HCT116 (cell line): ENCODE data around the gene PRXL2A. TPM values are rescaled to one million over a fixed set of nuclear protein-coding genes. Genes with fewer than 3 reads are reported as not detected.

Experiments used
- ATAC-seq: fragments of 200-7000 bp; cut with Tn5 transposase; 2 replicates; pipeline ENCODE4 v1.9.1; 2020; ENCODE audit warnings: mild to moderate bottlenecking, moderate library complexity
- Bru-seq: library from RNA; stranded (reverse); fragments of 400-500 nt; gene quantifications from one replicate; lab custom pipeline; 2021; lab: Mats Ljungman, UMichigan
- BruChase-seq, 2 experiments: library from RNA; stranded (reverse); fragments of 400-500 nt; gene quantifications; one replicate each; lab custom pipeline; 2021; lab: Mats Ljungman, UMichigan
- BruUV-seq: library from RNA; stranded (reverse); fragments of 400-500 nt; replicated peaks from 2 replicates; lab custom pipeline; 2021; lab: Mats Ljungman, UMichigan
- CTCF ChIA-PET: fragments of 300-600 bp; sonication (Branson Sonifier 250); formaldehyde crosslinking; loops from one replicate; lab custom pipeline; 2021; ENCODE audit warnings: antibody characterized with exemption; lab: Charles Lee
- POLR2A ChIA-PET: fragments of 300-600, 350-600 bp; sonication (Branson Sonifier 250); formaldehyde crosslinking; loops from one replicate; lab custom pipeline; 2021; ENCODE audit warnings: antibody characterized with exemption; lab: Charles Lee
- RAD21 ChIA-PET, 2 experiments: fragments of 300-600 bp; sonication (Branson Sonifier 250); formaldehyde crosslinking; loops; one replicate each; lab custom pipeline; 2023; ENCODE audit warnings: low total read pairs in 2 of 2; ENCODE audit not compliant: uncharacterized antibody in 2 of 2, unreplicated experiment in 2 of 2, low non-redundant PET in 1 of 2; lab: Charles Lee
- DNase-seq: peaks from one replicate; pipeline ENCODE4 v3.0.0-alpha.2; 2010; ENCODE audit warnings: low read depth, low spot score
- H2AFZ ChIP-seq: fragments of 200-600 bp; shearing (Covaris generic), sonication (generic); 2 replicates; pipeline ENCODE4 v1.6.1; 2017; ENCODE audit warnings: low read depth, mixed run types, mixed read lengths, antibody characterized with exemption, low read length; ENCODE audit not compliant: poor library complexity, severe bottlenecking
- H3K27ac ChIP-seq: 2 replicates; pipeline ENCODE4 v1.5.1; 2012; ENCODE audit warnings: low read depth, low read length
- H3K27me3 ChIP-seq: fragments of 200-600 bp; sonication (generic); 2 replicates; pipeline ENCODE4 v1.6.1; 2016; ENCODE audit warnings: mixed run types, low read length, mixed read lengths; ENCODE audit not compliant: insufficient read depth
- H3K36me3 ChIP-seq, 2 experiments: fragments of 200-500 bp in 1 of 2; fragments of 200-600 bp in 1 of 2; sonication (Bioruptor generic) in 1 of 2; sonication (generic) in 1 of 2; 2 replicates each; pipeline versions ENCODE4 v1.5.1 to v1.6.1; 2014 to 2016; ENCODE audit warnings: low read length in 2 of 2, inconsistent platforms in 1 of 2, mixed read lengths in 1 of 2, mixed run types in 1 of 2; ENCODE audit not compliant: insufficient read depth in 2 of 2, control insufficient read depth in 1 of 2
- H3K4me1 ChIP-seq, 2 experiments: fragments of 200-600 bp in 1 of 2; sonication (generic) in 1 of 2; 2 replicates each; pipeline versions ENCODE4 v1.5.1 to v1.6.1; 2012 to 2017; ENCODE audit warnings: low read length in 2 of 2, inconsistent platforms in 1 of 2, mild to moderate bottlenecking in 1 of 2, mixed read lengths in 1 of 2, mixed run types in 1 of 2, moderate library complexity in 1 of 2; ENCODE audit not compliant: insufficient read depth in 2 of 2, control insufficient read depth in 1 of 2
- H3K4me2 ChIP-seq: fragments of 200-600 bp; sonication (generic); 2 replicates; pipeline ENCODE4 v1.6.1; 2017; ENCODE audit warnings: mixed run types, low read length, mixed read lengths
- H3K4me3 ChIP-seq, 2 experiments: fragments of 200-600 bp in 1 of 2; sonication (generic) in 1 of 2; replicated peaks in 1 of 2; 2 replicates each; pipeline ENCODE4 v1.5.1; 2011 to 2016; ENCODE audit warnings: low read length in 2 of 2, control low read depth in 1 of 2, low read depth in 1 of 2, mild to moderate bottlenecking in 1 of 2, mixed read lengths in 1 of 2, mixed run types in 1 of 2
- H3K79me2 ChIP-seq: fragments of 200-600 bp; sonication (generic); 2 replicates; pipeline ENCODE4 v1.6.1; 2017; ENCODE audit warnings: mild to moderate bottlenecking, mixed run types, low read length, moderate library complexity, mixed read lengths; ENCODE audit not compliant: insufficient read depth
- H3K9ac ChIP-seq: fragments of 200-600 bp; sonication (generic); 2 replicates; pipeline ENCODE4 v1.6.1; 2016; ENCODE audit warnings: low read length, mixed read lengths
- H3K9me2 ChIP-seq: fragments of 200-600 bp; sonication (generic), shearing (Covaris generic); 2 replicates; pipeline ENCODE4 v1.6.1; 2017; ENCODE audit warnings: mixed run types, mild to moderate bottlenecking, moderate library complexity; ENCODE audit not compliant: insufficient read depth
- H3K9me3 ChIP-seq, 2 experiments: fragments of 200-500 bp in 1 of 2; fragments of 200-600 bp in 1 of 2; sonication (Bioruptor generic) in 1 of 2; sonication (generic) in 1 of 2; 2 replicates each; pipeline ENCODE4 v1.6.1; 2014 to 2017; ENCODE audit warnings: low read length in 2 of 2, mixed read lengths in 2 of 2, inconsistent platforms in 1 of 2, low read depth in 1 of 2, mild to moderate bottlenecking in 1 of 2, mixed run types in 1 of 2, moderate library complexity in 1 of 2; ENCODE audit not compliant: control insufficient read depth in 1 of 2, insufficient read depth in 1 of 2
- H4K20me1 ChIP-seq: fragments of 200-600 bp; sonication (generic), shearing (Covaris generic); 2 replicates; pipeline ENCODE4 v1.6.1; 2017; ENCODE audit warnings: mixed run types, mild to moderate bottlenecking, moderate library complexity; ENCODE audit not compliant: insufficient read depth
- ATF3 ChIP-seq: IDR thresholded peaks from 2 replicates; pipeline ENCODE4 v1.6.1; 2012
- CEBPB ChIP-seq: IDR thresholded peaks from 2 replicates; pipeline ENCODE4 v1.6.1; 2012; ENCODE audit warnings: low read depth
- CTCF ChIP-seq, 3 experiments: fragments of 200-600 bp in 1 of 3; sonication (generic) in 1 of 3; IDR thresholded peaks in 2 of 3; conservative IDR thresholded peaks in 1 of 3; 2 replicates each; pipeline ENCODE4 v1.5.1; 2012 to 2017; ENCODE audit warnings: low read depth in 2 of 3, low read length in 2 of 3, antibody characterized with exemption in 1 of 3, borderline replicate concordance in 1 of 3, control low read depth in 1 of 3, mild to moderate bottlenecking in 1 of 3, mixed read lengths in 1 of 3, mixed run types in 1 of 3, moderate library complexity in 1 of 3; ENCODE audit not compliant: insufficient read depth in 1 of 3
- EGR1 ChIP-seq: IDR thresholded peaks from 2 replicates; pipeline ENCODE4 v1.6.1; 2012; ENCODE audit warnings: low read depth
- EZH2 ChIP-seq: fragments of 200-600 bp; sonication (generic); IDR thresholded peaks from 2 replicates; pipeline ENCODE4 v1.6.1; 2017; ENCODE audit warnings: antibody characterized with exemption, mixed run types
- FOSL1 ChIP-seq: IDR thresholded peaks from 2 replicates; pipeline ENCODE4 v1.6.1; 2012; ENCODE audit warnings: low read depth
- JUND ChIP-seq: IDR thresholded peaks from 2 replicates; pipeline ENCODE4 v1.6.1; 2012
- MAX ChIP-seq: IDR thresholded peaks from 2 replicates; pipeline ENCODE4 v1.6.1; 2012
- POLR2A ChIP-seq: IDR thresholded peaks from 2 replicates; pipeline ENCODE4 v1.7.0; 2011; ENCODE audit warnings: borderline replicate concordance; ENCODE audit not compliant: insufficient read depth, insufficient read length; ENCODE audit errors: extremely low read depth
- POLR2AphosphoS5 ChIP-seq: IDR thresholded peaks from 2 replicates; pipeline ENCODE4 v1.6.1; 2011; ENCODE audit warnings: mild to moderate bottlenecking, low read depth, low read length, moderate library complexity
- RAD21 ChIP-seq: IDR thresholded peaks from 2 replicates; pipeline ENCODE4 v1.6.1; 2012; ENCODE audit warnings: low read depth, mild to moderate bottlenecking
- SIN3A ChIP-seq: IDR thresholded peaks from 2 replicates; pipeline ENCODE4 v1.6.1; 2012; ENCODE audit warnings: low read depth
- SRF ChIP-seq: IDR thresholded peaks from 2 replicates; pipeline ENCODE4 v1.6.1; 2012; ENCODE audit warnings: low read depth
- TCF7L2 ChIP-seq: IDR thresholded peaks from 2 replicates; pipeline ENCODE4 v1.7.0; 2011; ENCODE audit warnings: borderline replicate concordance, inconsistent platforms; ENCODE audit not compliant: insufficient read depth, insufficient read length; ENCODE audit errors: extremely low read depth
- YY1 ChIP-seq: IDR thresholded peaks from 2 replicates; pipeline ENCODE4 v1.6.1; 2011; ENCODE audit warnings: low read length, low read depth, moderate library complexity, mild to moderate bottlenecking; ENCODE audit not compliant: insufficient replicate concordance; ENCODE audit errors: extremely low read depth
- ZBTB33 ChIP-seq: IDR thresholded peaks from 2 replicates; pipeline ENCODE4 v1.6.1; 2011; ENCODE audit warnings: mild to moderate bottlenecking, low read length, moderate library complexity; ENCODE audit not compliant: insufficient replicate concordance; ENCODE audit errors: extremely low read depth
- ZFX ChIP-seq: fragments of 450-650 bp; IDR thresholded peaks from 2 replicates; pipeline ENCODE4 v1.6.1; 2017
- ZNF274 ChIP-seq: fragments of 200-500 bp; sonication (Bioruptor generic); IDR thresholded peaks from 2 replicates; pipeline ENCODE4 v1.6.1; 2014; ENCODE audit warnings: mild to moderate bottlenecking, low read depth, low read length, inconsistent platforms
- intact Hi-C: fragments of 100-400 bp; cut with micrococcal nuclease; formaldehyde crosslinking; loops from 2 replicates; pipeline ENCODE4 v1.10.0; 2022
- long read RNA-seq: library from polyadenylated mRNA; unstranded; transcript quantifications from one replicate; pipeline ENCODE4 v2.0.0, GENCODE V29; 2021; ENCODE audit not compliant: unreplicated experiment
- polyA plus RNA-seq: library from polyadenylated mRNA; unstranded; fragments of >200 nt; gene quantifications from 2 replicates; pipeline ENCODE4 v1.2.1, GENCODE V29; 2012; ENCODE audit warnings: missing spikeins
- total RNA-seq: library from RNA; stranded (reverse); gene quantifications from one replicate; pipeline ENCODE4 v1.2.1, GENCODE V29; 2021; ENCODE audit not compliant: unreplicated experiment

The PRXL2A gene
- total RNA-seq (4.9 TPM), Bru-seq, nascent RNA (percentile 31 among the genes with signal in this experiment), BruChase-seq, experiment 1, labeled RNA remaining after a 6-hour chase (percentile 44 among the genes with signal in this experiment), BruChase-seq, experiment 2, labeled RNA remaining after a 2-hour chase (percentile 38 among the genes with signal in this experiment)
- 1.1 and 1.4 TPM in 2 replicates for polyA plus RNA-seq
- long read RNA-seq, full-length matches to known transcripts: 4 of 4 reads
- long read RNA-seq, partial matches to known transcripts: 0 of 4 reads
- long read RNA-seq, other reads (novel, unspliced or antisense): 0 of 4 reads

GRCh38 chr10:80408242-80409101, at the start of gene PRXL2A:
PRXL2A (plus strand) TSS chr10:80408551; CDS start chr10:80420468, 11,917 bp downstream.
- peak within 1 kb of the TSS; percentile 51 for H3K9ac ChIP-seq
- POLR2A ChIA-PET: interaction anchor here (1.1 kb wide), 1 partner anchor 52 kb away, joined by 3 read pairs; no protein-coding TSS in a partner anchor
- H2AFZ ChIP-seq: peak within 1 kb of the TSS; percentile 56
- no TSS peak for BruUV-seq
- RAD21 ChIA-PET: no interaction called here
- H3K27me3 ChIP-seq: no peaks in the 10 kb centered on the region
- H3K36me3 ChIP-seq: no peaks in the 10 kb centered on the region
- peak within 1 kb of the TSS; percentile 43 to 57 for H3K4me3 ChIP-seq
- TF ChIP-seq EGR1: peak; percentile 9; the same call in 1 of the 2 replicates
- no peak for TF ChIP-seq ATF3
- no peak for TF ChIP-seq JUND
- TF ChIP-seq SRF: no peak
- TF ChIP-seq FOSL1: no peak
- peak; percentile 54 for TF ChIP-seq MAX
- TF ChIP-seq RAD21: no peak
- TF ChIP-seq EZH2: no peak
- TF ChIP-seq ZNF274: no peak
- peak; percentile 8; the same call in 1 of the 2 replicates for TF ChIP-seq ZFX
- no peak for TF ChIP-seq YY1
- no peak for TF ChIP-seq ZBTB33
- no peak for TF ChIP-seq SIN3A
- TF ChIP-seq CTCF (IDR thresholded peaks at IDR 0.05 in 2 of 3, conservative IDR thresholded peaks at IDR 0.05 in 1 of 3; ENCODE audit: borderline replicate concordance in 1 of 3, insufficient read depth in 1 of 3, low read depth in 2 of 3, low read length in 2 of 3): no peak
- no peak for TF ChIP-seq CEBPB
- peak; percentile 76 for TF ChIP-seq POLR2A
- no peak for TF ChIP-seq TCF7L2
- TF ChIP-seq POLR2AphosphoS5: peak; percentile 70
- peak within 1 kb of the TSS; percentile 63 for H3K27ac ChIP-seq
- intact Hi-C loops: no loop called here
- H3K4me2 ChIP-seq: peak within 1 kb of the TSS; percentile 83
- ATAC-seq (peak; percentile 86), DNase-seq (no peak)
- H3K9me2 ChIP-seq: no peaks in the 10 kb centered on the region
- H4K20me1 ChIP-seq: no peaks in the 10 kb centered on the region
- no peaks in the 10 kb centered on the region for H3K9me3 ChIP-seq
- no peaks in the 10 kb centered on the region for H3K79me2 ChIP-seq
- CTCF ChIA-PET: interaction anchor here (0.6 to 2.2 kb wide), 4 partner anchors 36 to 188 kb away, joined by 3 to 13 read pairs (median 4); no protein-coding TSS in a partner anchor
- peaks cover 3 to 12% of the 10 kb centered on the region in 2 experiments; a peak in 3 of 4 replicates for H3K4me1 ChIP-seq
